ENCODE measurements around the gene COG5. TPM values are rescaled to one million over a fixed set of nuclear protein-coding genes. Genes with fewer than 3 reads are reported as not detected.

The COG5 gene
- total and polyA plus RNA-seq, 10 of the 15 experiments (the other 5 are each of a cell fraction or from before 2014, with no cell fraction given), result 5.5 to 27.9 (median 15.6) TPM

- DNase-seq (ENCODE audit: low read depth, low spot score), result no peak
- ChIA-PET RAD21 (ENCODE audit: unreplicated experiment) (interaction anchor here (0.6 to 2.4 kb wide), 7 partner anchors 16 to 558 kb away, joined by 3 to 11 read pairs (median 3); no protein-coding TSS in a partner anchor), CTCF (interaction anchor here (0.6 to 3.5 kb wide), 8 partner anchors 14 to 1059 kb away, joined by 3 to 11 read pairs (median 4); no protein-coding TSS in a partner anchor), SMC1A (ENCODE audit: uncharacterized antibody, unreplicated experiment) (interaction anchor here (1.1 to 6.8 kb wide), 6 partner anchors 10 to 220 kb away, joined by 3 to 51 read pairs (median 5); no protein-coding TSS in a partner anchor), POLR2A (interaction anchor here (0.6 kb wide), 2 partner anchors 10 to 25 kb away, joined by 4 to 5 read pairs; no protein-coding TSS in a partner anchor)
- 20% methylated on average over 5 of the region's 5 CpGs for WGBS (ENCODE audit: insufficient coverage, insufficient replicate concordance, low lambda C conversion rate, missing lambda C conversion rate)
- peaks cover 16% of the 10 kb centered on the region for H3K79me2 ChIP-seq (ENCODE audit: control insufficient read depth, insufficient read depth, low read length)
- no peak overlapping the region; the same call in 1 of the 2 replicates for H3K27ac ChIP-seq (ENCODE audit: control insufficient read depth, insufficient read depth)
- ATAC-seq, result no peak
- TF ChIP-seq IRF4 (IDR thresholded peaks at IDR 0.05; ENCODE audit: low read depth, low read length) (no peak), FOXK2 (IDR thresholded peaks at IDR 0.05) (no peak), ZNF384 (IDR thresholded peaks at IDR 0.05; ENCODE audit: borderline replicate concordance, low read depth, low read length) (0 out of 2 replicates have a peak, but pooled peaks have one; percentile 7)
- FAIRE-seq, result no peak
- peaks cover 5% of the 10 kb centered on the region for H3K4me1 ChIP-seq (ENCODE audit: control insufficient read depth, insufficient read depth, low read length)
- peak overlapping the region; percentile 99 for H3K4me2 ChIP-seq (ENCODE audit: control insufficient read depth, insufficient read depth)
- intact Hi-C loops (cut with micrococcal nuclease; ENCODE audit: unreplicated experiment), result no loop called here
- no peaks in the 10 kb centered on the region for H3K9me3 ChIP-seq (replicated peaks; ENCODE audit: control insufficient read depth, insufficient read depth, low read length)
- H4K20me1 ChIP-seq (ENCODE audit: control insufficient read depth, insufficient read depth), result no peaks in the 10 kb centered on the region
- no peak overlapping the region; the same call in 1 of the 2 replicates for H3K9ac ChIP-seq (ENCODE audit: control insufficient read depth, insufficient read depth, low read length)
- in situ Hi-C loops (cut with MboI), result no loop called here
- no peaks in the 10 kb centered on the region for H3K36me3 ChIP-seq (ENCODE audit: control insufficient read depth in 2 of 2, insufficient read depth in 2 of 2, low read length in 1 of 2)
- no peaks in the 10 kb centered on the region for H3K27me3 ChIP-seq (replicated peaks in 1 of 2; ENCODE audit: control insufficient read depth in 2 of 2, insufficient read depth in 2 of 2, low read length in 1 of 2)
- no peak overlapping the region for H3K4me3 ChIP-seq
- no TSS peak for BruUV-seq (replicated peaks)
- H2AFZ ChIP-seq (ENCODE audit: control insufficient read depth, low read depth, low read length), result peak overlapping the region; percentile 99
These were observed 396.8 kb downstream of the COG5 start for GRCh38 chr7:107166736-107167426.

GRCh38 chr7:107165341-107165740 is 398.4 kb downstream of the COG5 start:
- RAD21 ChIA-PET (ENCODE audit: unreplicated experiment), result interaction anchor here (1.2 kb wide), 1 partner anchor 9 kb away, joined by 5 read pairs; no protein-coding TSS in a partner anchor
- Histone ChIP-seq H3K4me2 (ENCODE audit: control insufficient read depth, insufficient read depth) (no peak overlapping the region), H3K9me3 (replicated peaks; ENCODE audit: control insufficient read depth, insufficient read depth, low read length) (no peaks in the 10 kb centered on the region), H3K36me3 (ENCODE audit: control insufficient read depth in 2 of 2, insufficient read depth in 2 of 2, low read length in 1 of 2) (no peaks in the 10 kb centered on the region), H4K20me1 (ENCODE audit: control insufficient read depth, insufficient read depth) (no peaks in the 10 kb centered on the region), H3K79me2 (ENCODE audit: control insufficient read depth, insufficient read depth, low read length) (peaks cover 6% of the 10 kb centered on the region), H3K4me3 (no peak overlapping the region), H3K27me3 (replicated peaks in 1 of 2; ENCODE audit: control insufficient read depth in 2 of 2, insufficient read depth in 2 of 2, low read length in 1 of 2) (no peaks in the 10 kb centered on the region), H3K27ac (ENCODE audit: control insufficient read depth, insufficient read depth) (no peak overlapping the region), H3K9ac (ENCODE audit: control insufficient read depth, insufficient read depth, low read length) (no peak overlapping the region), H2AFZ (ENCODE audit: control insufficient read depth, low read depth, low read length) (no peak overlapping the region), H3K4me1 (ENCODE audit: control insufficient read depth, insufficient read depth, low read length) (no peaks in the 10 kb centered on the region)
- BruUV-seq (replicated peaks), result no TSS peak
- POLR2A ChIA-PET, result interaction anchor here (1.0 kb wide), 1 partner anchor 63 kb away, joined by 3 read pairs; no protein-coding TSS in a partner anchor
- 25% methylated on average over 3 of the region's 3 CpGs for WGBS (ENCODE audit: insufficient coverage, insufficient replicate concordance, low lambda C conversion rate, missing lambda C conversion rate)
- ATAC-seq (no peak), DNase-seq (ENCODE audit: low read depth, low spot score) (no peak), FAIRE-seq (no peak)
- TF ChIP-seq ZNF274 (IDR thresholded peaks at IDR 0.05; ENCODE audit: insufficient read depth, insufficient read length), result no peak
- TF ChIP-seq ZNF207 (IDR thresholded peaks at IDR 0.05; ENCODE audit: borderline replicate concordance), result no peak
- SMC1A ChIA-PET (ENCODE audit: uncharacterized antibody, unreplicated experiment), result interaction anchor here (0.7 to 6.8 kb wide), 3 partner anchors 8 to 112 kb away, joined by 3 to 51 read pairs (median 7); no protein-coding TSS in a partner anchor
- intact Hi-C loops (cut with micrococcal nuclease; ENCODE audit: unreplicated experiment), result no loop called here
- in situ Hi-C loops (cut with MboI), result no loop called here
- CTCF ChIA-PET, result interaction anchor here (0.6 to 1.3 kb wide), 3 partner anchors 9 to 336 kb away, joined by 3 to 4 read pairs (median 3); no protein-coding TSS in a partner anchor
